ENCODE measurements around the gene ERAS.

DNA sequence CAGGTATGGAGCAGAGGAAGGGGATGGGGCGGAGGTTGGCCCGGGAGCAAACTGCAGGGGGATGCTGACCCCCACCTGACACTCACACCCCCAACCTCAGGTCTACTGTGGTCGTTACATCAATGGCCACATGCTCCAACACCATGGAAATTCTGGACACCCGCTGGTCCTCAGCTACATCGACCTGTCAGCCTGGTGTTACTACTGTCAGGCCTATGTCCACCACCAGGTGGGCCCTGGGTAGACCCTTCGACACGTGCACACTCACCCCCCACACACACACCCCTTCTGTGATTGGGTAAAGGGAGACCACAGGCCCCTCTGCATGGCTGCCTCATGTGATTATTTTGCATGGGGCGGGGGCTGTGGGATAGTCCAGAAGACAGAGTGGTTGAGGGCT, 2.2 kb upstream of the ERAS start:
- TF ChIP-seq TAF1 (IDR thresholded peaks at IDR 0.05; ENCODE audit: low read depth) (no peak), EZH2 (IDR thresholded peaks at IDR 0.05; ENCODE audit: borderline replicate concordance, insufficient read depth, low read length, poor library complexity, severe bottlenecking) (no peak)
- TF ChIP-seq, protein P1, sequence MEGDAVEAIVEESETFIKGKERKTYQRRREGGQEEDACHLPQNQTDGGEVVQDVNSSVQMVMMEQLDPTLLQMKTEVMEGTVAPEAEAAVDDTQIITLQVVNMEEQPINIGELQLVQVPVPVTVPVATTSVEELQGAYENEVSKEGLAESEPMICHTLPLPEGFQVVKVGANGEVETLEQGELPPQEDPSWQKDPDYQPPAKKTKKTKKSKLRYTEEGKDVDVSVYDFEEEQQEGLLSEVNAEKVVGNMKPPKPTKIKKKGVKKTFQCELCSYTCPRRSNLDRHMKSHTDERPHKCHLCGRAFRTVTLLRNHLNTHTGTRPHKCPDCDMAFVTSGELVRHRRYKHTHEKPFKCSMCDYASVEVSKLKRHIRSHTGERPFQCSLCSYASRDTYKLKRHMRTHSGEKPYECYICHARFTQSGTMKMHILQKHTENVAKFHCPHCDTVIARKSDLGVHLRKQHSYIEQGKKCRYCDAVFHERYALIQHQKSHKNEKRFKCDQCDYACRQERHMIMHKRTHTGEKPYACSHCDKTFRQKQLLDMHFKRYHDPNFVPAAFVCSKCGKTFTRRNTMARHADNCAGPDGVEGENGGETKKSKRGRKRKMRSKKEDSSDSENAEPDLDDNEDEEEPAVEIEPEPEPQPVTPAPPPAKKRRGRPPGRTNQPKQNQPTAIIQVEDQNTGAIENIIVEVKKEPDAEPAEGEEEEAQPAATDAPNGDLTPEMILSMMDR (IDR thresholded peaks at IDR 0.05; ENCODE audit: poor library complexity, severe bottlenecking) = no peak
- TF ChIP-seq, protein P2, sequence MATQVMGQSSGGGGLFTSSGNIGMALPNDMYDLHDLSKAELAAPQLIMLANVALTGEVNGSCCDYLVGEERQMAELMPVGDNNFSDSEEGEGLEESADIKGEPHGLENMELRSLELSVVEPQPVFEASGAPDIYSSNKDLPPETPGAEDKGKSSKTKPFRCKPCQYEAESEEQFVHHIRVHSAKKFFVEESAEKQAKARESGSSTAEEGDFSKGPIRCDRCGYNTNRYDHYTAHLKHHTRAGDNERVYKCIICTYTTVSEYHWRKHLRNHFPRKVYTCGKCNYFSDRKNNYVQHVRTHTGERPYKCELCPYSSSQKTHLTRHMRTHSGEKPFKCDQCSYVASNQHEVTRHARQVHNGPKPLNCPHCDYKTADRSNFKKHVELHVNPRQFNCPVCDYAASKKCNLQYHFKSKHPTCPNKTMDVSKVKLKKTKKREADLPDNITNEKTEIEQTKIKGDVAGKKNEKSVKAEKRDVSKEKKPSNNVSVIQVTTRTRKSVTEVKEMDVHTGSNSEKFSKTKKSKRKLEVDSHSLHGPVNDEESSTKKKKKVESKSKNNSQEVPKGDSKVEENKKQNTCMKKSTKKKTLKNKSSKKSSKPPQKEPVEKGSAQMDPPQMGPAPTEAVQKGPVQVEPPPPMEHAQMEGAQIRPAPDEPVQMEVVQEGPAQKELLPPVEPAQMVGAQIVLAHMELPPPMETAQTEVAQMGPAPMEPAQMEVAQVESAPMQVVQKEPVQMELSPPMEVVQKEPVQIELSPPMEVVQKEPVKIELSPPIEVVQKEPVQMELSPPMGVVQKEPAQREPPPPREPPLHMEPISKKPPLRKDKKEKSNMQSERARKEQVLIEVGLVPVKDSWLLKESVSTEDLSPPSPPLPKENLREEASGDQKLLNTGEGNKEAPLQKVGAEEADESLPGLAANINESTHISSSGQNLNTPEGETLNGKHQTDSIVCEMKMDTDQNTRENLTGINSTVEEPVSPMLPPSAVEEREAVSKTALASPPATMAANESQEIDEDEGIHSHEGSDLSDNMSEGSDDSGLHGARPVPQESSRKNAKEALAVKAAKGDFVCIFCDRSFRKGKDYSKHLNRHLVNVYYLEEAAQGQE (IDR thresholded peaks at IDR 0.05; ENCODE audit: borderline replicate concordance) = no peak

Measured in neural cell (in vitro differentiated cells).